SK-N-SH (cell line): ENCODE measurements around the gene GLB1L3.

ENCODE experiments used
- TF ChIP-seq, protein P1 (sequence below): IDR thresholded peaks from 2 replicates; pipeline ENCODE4 v1.4.0; 2012; ENCODE audit warnings: low read depth, borderline replicate concordance
- TF ChIP-seq, protein P2 (sequence below): IDR thresholded peaks from 2 replicates; pipeline ENCODE4; 2012

DNA sequence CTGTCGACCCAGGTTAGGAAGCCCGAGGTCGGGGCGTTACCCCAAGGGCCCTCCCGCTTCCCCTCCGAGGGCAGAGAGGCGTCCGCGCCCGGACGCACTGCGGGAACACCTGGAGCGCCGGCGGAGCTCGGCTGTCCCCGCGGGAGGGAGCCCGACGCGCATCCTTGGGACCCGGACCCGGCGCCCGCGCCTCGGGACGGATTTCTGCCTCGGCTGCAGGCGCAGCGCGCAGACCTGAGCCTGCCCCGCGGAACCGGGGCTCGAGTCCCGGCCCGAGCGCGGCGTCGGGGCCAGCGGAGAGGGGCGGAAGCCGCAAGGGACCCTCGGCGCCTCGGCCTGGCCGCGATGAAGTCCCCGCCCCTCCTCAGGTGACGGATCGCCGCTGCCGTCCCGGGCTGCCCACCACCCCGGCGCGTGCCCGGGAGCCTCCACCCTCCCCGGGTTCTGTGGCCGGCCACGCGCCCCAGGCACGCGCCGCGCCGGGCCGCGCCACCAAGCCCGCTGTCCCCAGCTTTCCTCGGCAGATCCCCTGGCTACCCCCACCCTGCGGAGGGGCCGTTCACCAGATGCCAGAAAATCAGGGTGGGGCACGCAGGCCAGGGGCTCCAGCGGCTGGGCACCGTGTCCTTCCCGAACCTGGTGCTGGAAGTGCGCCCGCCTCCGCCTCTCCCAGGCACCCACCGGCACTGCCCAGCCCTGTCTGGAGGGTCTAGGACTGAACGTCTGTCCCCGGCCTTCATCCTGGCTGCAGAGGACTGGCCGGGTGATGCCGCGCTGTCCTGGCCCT lies 410 bp downstream of the GLB1L3 start:
- TF ChIP-seq, protein P1, sequence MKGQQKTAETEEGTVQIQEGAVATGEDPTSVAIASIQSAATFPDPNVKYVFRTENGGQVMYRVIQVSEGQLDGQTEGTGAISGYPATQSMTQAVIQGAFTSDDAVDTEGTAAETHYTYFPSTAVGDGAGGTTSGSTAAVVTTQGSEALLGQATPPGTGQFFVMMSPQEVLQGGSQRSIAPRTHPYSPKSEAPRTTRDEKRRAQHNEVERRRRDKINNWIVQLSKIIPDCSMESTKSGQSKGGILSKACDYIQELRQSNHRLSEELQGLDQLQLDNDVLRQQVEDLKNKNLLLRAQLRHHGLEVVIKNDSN, result no peak
- TF ChIP-seq, protein P2, sequence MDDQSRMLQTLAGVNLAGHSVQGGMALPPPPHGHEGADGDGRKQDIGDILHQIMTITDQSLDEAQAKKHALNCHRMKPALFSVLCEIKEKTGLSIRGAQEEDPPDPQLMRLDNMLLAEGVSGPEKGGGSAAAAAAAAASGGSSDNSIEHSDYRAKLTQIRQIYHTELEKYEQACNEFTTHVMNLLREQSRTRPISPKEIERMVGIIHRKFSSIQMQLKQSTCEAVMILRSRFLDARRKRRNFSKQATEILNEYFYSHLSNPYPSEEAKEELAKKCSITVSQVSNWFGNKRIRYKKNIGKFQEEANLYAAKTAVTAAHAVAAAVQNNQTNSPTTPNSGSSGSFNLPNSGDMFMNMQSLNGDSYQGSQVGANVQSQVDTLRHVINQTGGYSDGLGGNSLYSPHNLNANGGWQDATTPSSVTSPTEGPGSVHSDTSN, result no peak
